Measurements from ENCODE around the gene XYLT1.

GRCh38 chr16:17151335-17151734, 319.4 kb downstream of the XYLT1 start:
- TF ChIP-seq CTCF (IDR thresholded peaks at IDR 0.05) (no peak), POLR2A (IDR thresholded peaks at IDR 0.05) (no peak)

All from thyroid gland (tissue), 4 donors.